ENCODE data around the gene LCE4A.

LCE4A gene

DNA sequence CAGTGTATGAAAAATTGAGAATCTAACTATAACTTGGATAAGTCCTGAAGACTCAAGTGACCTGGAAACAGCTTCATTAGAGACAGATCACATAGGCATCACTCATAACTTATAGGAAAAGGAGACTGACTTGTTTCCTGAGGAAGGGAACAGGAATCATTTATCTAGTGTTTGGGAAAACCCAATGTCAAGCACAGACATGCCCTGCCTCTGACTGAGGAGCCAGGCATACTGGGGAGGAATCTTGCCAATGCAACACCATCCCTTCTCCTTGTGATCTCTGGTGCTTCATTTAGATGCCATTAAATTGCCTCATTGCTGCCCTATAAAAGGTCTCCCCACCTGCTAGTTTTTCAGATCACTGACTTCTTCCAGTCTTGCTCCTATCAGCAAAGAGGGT, 10.3 kb downstream of the LCE4A start:
- no peak for DNase-seq
- H3K4me3 ChIP-seq (ENCODE audit: low read depth, low read length), result no peak overlapping the region
- H3K4me1 ChIP-seq, result no peaks in the 10 kb centered on the region
- no peaks in the 10 kb centered on the region for H3K9me3 ChIP-seq
- H3K36me3 ChIP-seq, result no peaks in the 10 kb centered on the region
- TF ChIP-seq, protein P1, sequence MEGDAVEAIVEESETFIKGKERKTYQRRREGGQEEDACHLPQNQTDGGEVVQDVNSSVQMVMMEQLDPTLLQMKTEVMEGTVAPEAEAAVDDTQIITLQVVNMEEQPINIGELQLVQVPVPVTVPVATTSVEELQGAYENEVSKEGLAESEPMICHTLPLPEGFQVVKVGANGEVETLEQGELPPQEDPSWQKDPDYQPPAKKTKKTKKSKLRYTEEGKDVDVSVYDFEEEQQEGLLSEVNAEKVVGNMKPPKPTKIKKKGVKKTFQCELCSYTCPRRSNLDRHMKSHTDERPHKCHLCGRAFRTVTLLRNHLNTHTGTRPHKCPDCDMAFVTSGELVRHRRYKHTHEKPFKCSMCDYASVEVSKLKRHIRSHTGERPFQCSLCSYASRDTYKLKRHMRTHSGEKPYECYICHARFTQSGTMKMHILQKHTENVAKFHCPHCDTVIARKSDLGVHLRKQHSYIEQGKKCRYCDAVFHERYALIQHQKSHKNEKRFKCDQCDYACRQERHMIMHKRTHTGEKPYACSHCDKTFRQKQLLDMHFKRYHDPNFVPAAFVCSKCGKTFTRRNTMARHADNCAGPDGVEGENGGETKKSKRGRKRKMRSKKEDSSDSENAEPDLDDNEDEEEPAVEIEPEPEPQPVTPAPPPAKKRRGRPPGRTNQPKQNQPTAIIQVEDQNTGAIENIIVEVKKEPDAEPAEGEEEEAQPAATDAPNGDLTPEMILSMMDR (IDR thresholded peaks at IDR 0.05; ENCODE audit: low read depth, low read length), result no peak
- no peaks in the 10 kb centered on the region for H3K27me3 ChIP-seq

- Histone ChIP-seq H3K4me1 (no peaks in the 10 kb centered on the region), H3K27me3 (no peaks in the 10 kb centered on the region), H3K9me3 (no peaks in the 10 kb centered on the region), H3K4me3 (ENCODE audit: low read depth, low read length) (no peak overlapping the region), H3K36me3 (no peaks in the 10 kb centered on the region)
- TF ChIP-seq, protein P1 (IDR thresholded peaks at IDR 0.05; ENCODE audit: low read depth, low read length), result no peak
- DNase-seq, result no peak
Observed at GRCh38 chr1:152725261-152725660, 17.3 kb downstream of the LCE4A start.

DNA sequence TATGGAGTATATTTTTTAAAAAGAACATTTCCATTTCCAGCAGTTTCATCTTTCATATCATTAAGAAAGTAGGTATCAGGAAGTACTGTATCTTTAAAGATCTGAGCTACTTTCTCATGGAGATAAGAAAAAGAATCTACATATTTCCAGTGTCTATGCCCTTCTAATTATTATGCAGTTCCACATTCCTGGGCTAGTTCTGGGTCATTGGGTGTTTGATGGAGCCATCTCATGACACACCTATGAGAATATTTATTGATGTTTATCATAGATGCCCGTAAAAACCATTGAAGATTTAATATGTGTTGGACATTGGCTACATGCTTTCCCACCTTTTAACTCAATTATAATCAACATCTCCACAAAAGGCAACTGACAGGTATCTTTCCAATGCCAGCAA, 21.0 kb downstream of the LCE4A start:
- Histone ChIP-seq H3K4me3 (ENCODE audit: low read depth, low read length) (no peak overlapping the region), H3K9me3 (no peaks in the 10 kb centered on the region), H3K4me1 (no peaks in the 10 kb centered on the region), H3K36me3 (no peaks in the 10 kb centered on the region), H3K27me3 (no peaks in the 10 kb centered on the region)
- TF ChIP-seq, protein P1 (IDR thresholded peaks at IDR 0.05; ENCODE audit: low read depth, low read length), result no peak
- no peak for DNase-seq

DNA sequence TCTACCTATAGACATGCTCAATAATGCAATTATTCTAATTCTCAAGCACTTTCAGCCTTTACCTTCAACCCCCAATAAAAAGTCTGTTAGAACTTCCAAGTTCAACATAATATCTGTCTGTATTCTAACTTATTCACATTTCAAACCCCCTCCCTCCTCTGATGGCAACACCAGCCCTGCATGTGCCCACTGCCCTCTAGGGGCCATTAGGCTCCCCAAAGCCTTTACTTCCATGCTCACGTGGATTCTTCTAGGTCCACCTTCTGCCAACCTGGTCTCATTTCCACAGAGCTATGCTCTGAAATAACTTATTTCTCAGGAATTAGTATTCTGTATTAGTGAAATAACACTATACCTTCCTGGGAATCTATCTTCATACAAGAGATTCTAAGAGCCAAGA, 27.7 kb downstream of the LCE4A start:
- Histone ChIP-seq H3K4me3 (ENCODE audit: low read depth, low read length) (no peak overlapping the region), H3K27me3 (no peaks in the 10 kb centered on the region), H3K9me3 (no peaks in the 10 kb centered on the region), H3K36me3 (no peaks in the 10 kb centered on the region), H3K4me1 (no peaks in the 10 kb centered on the region)
- TF ChIP-seq, protein P1 (IDR thresholded peaks at IDR 0.05; ENCODE audit: low read depth, low read length), result peak; percentile 22; the same call in 1 of the 2 replicates
- no peak for DNase-seq

GRCh38 chr1:152737997-152738396, 30.0 kb downstream of the LCE4A start:
- Histone ChIP-seq H3K9me3 (no peaks in the 10 kb centered on the region), H3K36me3 (no peaks in the 10 kb centered on the region), H3K4me1 (no peaks in the 10 kb centered on the region), H3K4me3 (ENCODE audit: low read depth, low read length) (no peak overlapping the region), H3K27me3 (no peaks in the 10 kb centered on the region)
- no peak for DNase-seq
- TF ChIP-seq, protein P1 (IDR thresholded peaks at IDR 0.05; ENCODE audit: low read depth, low read length), result no peak

- Histone ChIP-seq H3K27me3 (no peaks in the 10 kb centered on the region), H3K4me3 (ENCODE audit: low read depth, low read length) (no peak overlapping the region), H3K4me1 (no peaks in the 10 kb centered on the region), H3K36me3 (no peaks in the 10 kb centered on the region), H3K9me3 (no peaks in the 10 kb centered on the region)
- TF ChIP-seq, protein P1 (IDR thresholded peaks at IDR 0.05; ENCODE audit: low read depth, low read length), result no peak
- DNase-seq, result no peak
Observed at GRCh38 chr1:152739841-152740240, 31.9 kb downstream of the LCE4A start.
